Endothelial cell of umbilical vein (primary cell): ENCODE data around the gene RNF157. TPM values are rescaled to one million over a fixed set of nuclear protein-coding genes. Genes with fewer than 3 reads are reported as not detected.
A peak's percentile ranks its signal among the peaks of the same experiment; 100 is the strongest.

Source experiments
- BruUV-seq: library from RNA; stranded (reverse); fragments of 400-500 nt; replicated peaks from 2 replicates; lab custom pipeline; 2021; lab: Mats Ljungman, UMichigan
- CTCF ChIA-PET: fragments of 300-600, 350-600 bp; sonication (Branson Sonifier 250); formaldehyde crosslinking; loops from one replicate; lab custom pipeline; 2021; ENCODE audit warnings: antibody characterized with exemption, inconsistent platforms; lab: Charles Lee
- POLR2A ChIA-PET: fragments of 300-600, 350-600 bp; sonication (Branson Sonifier 250); formaldehyde crosslinking; loops from one replicate; lab custom pipeline; 2021; ENCODE audit warnings: antibody characterized with exemption, inconsistent platforms; lab: Charles Lee
- DNase-seq: peaks from one replicate; pipeline ENCODE4 v3.0.0-alpha.2; 2011; ENCODE audit warnings: low read depth, low spot score
- FAIRE-seq: peaks from 2 replicates; lab custom pipeline; 2011; peaks lifted over from hg19 to GRCh38; lab: Jason Lieb, UNC
- H2AFZ ChIP-seq: 2 replicates; pipeline ENCODE4 v1.6.0; 2012; ENCODE audit warnings: low read depth, low read length, control low read depth, inconsistent platforms
- H3K27ac ChIP-seq: 2 replicates; pipeline ENCODE4 v1.5.1; 2011; ENCODE audit warnings: low read depth, mild to moderate bottlenecking, control low read depth, low read length, moderate library complexity; ENCODE audit not compliant: insufficient read depth
- H3K27me3 ChIP-seq, 2 experiments: 2 replicates each; pipeline versions ENCODE4 v1.6.0 to v1.6.1; 2011; ENCODE audit warnings: low read length in 2 of 2, mixed read lengths in 1 of 2; ENCODE audit not compliant: control insufficient read depth in 2 of 2, insufficient read depth in 2 of 2
- H3K36me3 ChIP-seq, 2 experiments: 2 replicates in 1 of 2; 3 replicates in 1 of 2; pipeline ENCODE4 v1.5.1; 2011; ENCODE audit warnings: low read length in 2 of 2, mild to moderate bottlenecking in 1 of 2, moderate library complexity in 1 of 2; ENCODE audit not compliant: control insufficient read depth in 2 of 2, insufficient read depth in 2 of 2; ENCODE audit errors: extremely low read depth in 1 of 2
- H3K4me1 ChIP-seq: 3 replicates; pipeline ENCODE4 v1.5.1; 2011; ENCODE audit warnings: mild to moderate bottlenecking, low read length; ENCODE audit not compliant: control insufficient read depth, insufficient read depth; ENCODE audit errors: extremely low read depth
- H3K4me2 ChIP-seq: 2 replicates; pipeline ENCODE4 v1.6.1; 2011; ENCODE audit warnings: low read length, control low read depth, mixed read lengths; ENCODE audit not compliant: insufficient read depth
- H3K4me3 ChIP-seq, 3 experiments: fragments of 200-600 bp in 1 of 3; sonication (generic), shearing (Covaris generic) in 1 of 3; replicated peaks in 1 of 3; 2 replicates each; pipeline ENCODE4 v1.5.1; 2011 to 2016; ENCODE audit warnings: control low read depth in 3 of 3, low read length in 3 of 3, mild to moderate bottlenecking in 2 of 3, inconsistent platforms in 1 of 3, low read depth in 1 of 3, moderate library complexity in 1 of 3; ENCODE audit not compliant: insufficient read depth in 1 of 3
- H3K79me2 ChIP-seq: 2 replicates; pipeline ENCODE4 v1.6.0; 2012; ENCODE audit warnings: low read length, inconsistent platforms; ENCODE audit not compliant: control insufficient read depth, insufficient read depth
- H3K9ac ChIP-seq: replicated peaks from 2 replicates; pipeline ENCODE3; 2011; ENCODE audit warnings: low read length, control low read depth; ENCODE audit not compliant: insufficient read depth; ENCODE audit errors: extremely low read depth
- H3K9me1 ChIP-seq: replicated peaks from 3 replicates; pipeline ENCODE4 v1.6.0; 2011; ENCODE audit warnings: mild to moderate bottlenecking, low read length; ENCODE audit not compliant: control insufficient read depth, insufficient read depth; ENCODE audit errors: extremely low read depth
- H3K9me3 ChIP-seq: replicated peaks from 2 replicates; pipeline ENCODE4 v1.5.1; 2012; ENCODE audit warnings: low read length, inconsistent platforms; ENCODE audit not compliant: control insufficient read depth, insufficient read depth
- H4K20me1 ChIP-seq: replicated peaks from 2 replicates; pipeline ENCODE3; 2011; ENCODE audit warnings: mild to moderate bottlenecking, low read length; ENCODE audit not compliant: control insufficient read depth, insufficient read depth; ENCODE audit errors: extremely low read depth
- CTCF ChIP-seq, 2 donors: IDR thresholded peaks; 1 replicate in 1 of 2; 2 replicates in 1 of 2; pipeline ENCODE4 v1.5.1; 2011; ENCODE audit warnings: low read length in 2 of 2, mild to moderate bottlenecking in 2 of 2, moderate library complexity in 2 of 2, control low read depth in 1 of 2, inconsistent platforms in 1 of 2, low read depth in 1 of 2; ENCODE audit not compliant: insufficient read depth in 1 of 2; ENCODE audit errors: extremely low read depth in 1 of 2
- EZH2 ChIP-seq: IDR thresholded peaks from 2 replicates; pipeline ENCODE4 v1.6.1; 2012; ENCODE audit warnings: borderline replicate concordance, low read depth, mild to moderate bottlenecking, moderate library complexity, low read length, inconsistent platforms; ENCODE audit not compliant: severe bottlenecking
- FOS ChIP-seq: IDR thresholded peaks from 2 replicates; pipeline ENCODE4 v1.6.1; 2011; ENCODE audit warnings: mild to moderate bottlenecking, low read length, moderate library complexity, borderline replicate concordance; ENCODE audit not compliant: insufficient read depth
- GATA2 ChIP-seq: IDR thresholded peaks from 2 replicates; pipeline ENCODE4 v1.7.0; 2011; ENCODE audit warnings: low read depth, mild to moderate bottlenecking, moderate library complexity, mixed read lengths, low read length; ENCODE audit not compliant: insufficient read length, insufficient read depth
- JUN ChIP-seq: IDR thresholded peaks from 2 replicates; pipeline ENCODE4 v1.6.1; 2011; ENCODE audit warnings: borderline replicate concordance, low read depth; ENCODE audit not compliant: insufficient read length, insufficient read depth
- MAX ChIP-seq: IDR thresholded peaks from 2 replicates; pipeline ENCODE4 v1.6.1; 2011; ENCODE audit not compliant: insufficient read depth, insufficient read length
- MYC ChIP-seq: IDR thresholded peaks from one replicate; pipeline ENCODE4 v1.6.1; 2011; ENCODE audit warnings: mild to moderate bottlenecking, low read depth, low read length
- POLR2A ChIP-seq: IDR thresholded peaks from 2 replicates; pipeline ENCODE4 v1.6.1; 2012; ENCODE audit warnings: low read depth, mild to moderate bottlenecking, control low read depth, low read length
- POLR2AphosphoS5 ChIP-seq: IDR thresholded peaks from 2 replicates; pipeline ENCODE4 v1.6.1; 2012; ENCODE audit warnings: low read depth, mild to moderate bottlenecking, control low read depth, low read length, moderate library complexity; ENCODE audit not compliant: insufficient read depth
- dilution Hi-C: fragments of 300-500 bp; cut with MboI; formaldehyde crosslinking; loops from one replicate; pipeline ENCODE4 v1.15.0; 2019; ENCODE audit warnings: low sequenced_read_pairs; ENCODE audit not compliant: extremely low pct_ligation_motif_present
- intact Hi-C: fragments of 100-400 bp; cut with micrococcal nuclease; formaldehyde crosslinking; loops from one replicate; pipeline ENCODE4 v1.10.0; 2022
- polyA plus RNA-seq, 4 experiments: library from polyadenylated mRNA; depleted of rRNA in 3 of 4; stranded (reverse) in 3 of 4; unstranded in 1 of 4; fragments of >200 nt; gene quantifications; 2 replicates each; pipeline versions ENCODE4 v1.2.1 to v1.2.3, GENCODE V29; 2011 to 2012; ENCODE audit warnings: missing spikeins in 1 of 4
- total RNA-seq: library from RNA; stranded (reverse); gene quantifications from 2 replicates; pipeline ENCODE4 v1.2.3, GENCODE V29; 2021

The RNF157 gene
- total and polyA plus RNA-seq, 2 donors (not counting 3 experiments of a cell fraction or from before 2014, with no cell fraction given) = 0.07 to 0.86 TPM

GRCh38 chr17:76145231-76146052 is 94.9 kb downstream of the RNF157 start:
- Histone ChIP-seq H3K27ac (no peak overlapping the region), H3K9ac (no peak overlapping the region), H2AFZ (peak overlapping the region; percentile 63), H3K9me3 (no peaks in the 10 kb centered on the region), H3K9me1 (no peaks in the 10 kb centered on the region), H3K4me2 (peak overlapping the region; percentile 9), H3K4me1 (peaks cover 19% of the 10 kb centered on the region), H3K27me3 (peaks cover 2 to 4% of the 10 kb centered on the region in 2 experiments), H3K36me3 (no peaks in the 10 kb centered on the region), H4K20me1 (no peaks in the 10 kb centered on the region), H3K79me2 (no peaks in the 10 kb centered on the region), H3K4me3 (no peak overlapping the region)
- TF ChIP-seq JUN = no peak
- TF ChIP-seq POLR2AphosphoS5 = no peak
- TF ChIP-seq MYC = no peak
- TF ChIP-seq FOS = no peak
- TF ChIP-seq POLR2A = no peak
- TF ChIP-seq GATA2 = no peak
- no peak for TF ChIP-seq CTCF (IDR thresholded peaks at IDR 0.05; ENCODE audit: extremely low read depth in 1 of 2, insufficient read depth in 1 of 2, low read depth in 1 of 2, low read length in 2 of 2)
- TF ChIP-seq EZH2 = no peak
- TF ChIP-seq MAX = no peak
- intact Hi-C loops = no loop called here
- CTCF ChIA-PET = interaction anchor here (0.6 to 2.3 kb wide), 7 partner anchors 15 to 112 kb away, joined by 3 to 9 read pairs (median 3); no protein-coding TSS in a partner anchor
- dilution Hi-C loops = no loop called here
- FAIRE-seq = peak; percentile 46
- DNase-seq = peak; percentile 23
- POLR2A ChIA-PET = no interaction called here
- no TSS peak for BruUV-seq
